ENCODE measurements around the gene SLC66A1.

DNA sequence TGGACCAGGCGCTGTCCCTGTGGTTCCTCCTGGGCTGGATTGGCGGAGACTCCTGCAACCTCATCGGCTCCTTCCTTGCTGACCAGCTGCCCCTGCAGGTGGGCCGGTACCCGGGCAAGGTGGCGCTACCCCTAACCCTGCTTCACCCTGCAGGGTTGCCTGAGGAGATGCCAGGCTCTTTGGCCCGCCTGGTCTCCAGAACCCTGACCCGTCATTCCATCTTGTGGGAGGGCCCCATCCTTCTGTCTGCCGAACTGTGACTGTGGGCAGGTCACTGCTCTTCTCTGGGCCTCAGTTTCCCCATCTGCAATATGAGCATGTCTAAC lies 12.5 kb downstream of the SLC66A1 start:
- no peak for TF ChIP-seq CTCF (IDR thresholded peaks at IDR 0.05)
- no peak for TF ChIP-seq POLR2A (IDR thresholded peaks at IDR 0.05)
